ENCODE measurements around the gene INVS. TPM values are rescaled to one million over a fixed set of nuclear protein-coding genes. Genes with fewer than 3 reads are reported as not detected.

The INVS gene
- total and polyA plus RNA-seq, 2 of the 4 experiments (the other 2 are of a cell fraction) = 9.2 to 33.5 TPM

DNA sequence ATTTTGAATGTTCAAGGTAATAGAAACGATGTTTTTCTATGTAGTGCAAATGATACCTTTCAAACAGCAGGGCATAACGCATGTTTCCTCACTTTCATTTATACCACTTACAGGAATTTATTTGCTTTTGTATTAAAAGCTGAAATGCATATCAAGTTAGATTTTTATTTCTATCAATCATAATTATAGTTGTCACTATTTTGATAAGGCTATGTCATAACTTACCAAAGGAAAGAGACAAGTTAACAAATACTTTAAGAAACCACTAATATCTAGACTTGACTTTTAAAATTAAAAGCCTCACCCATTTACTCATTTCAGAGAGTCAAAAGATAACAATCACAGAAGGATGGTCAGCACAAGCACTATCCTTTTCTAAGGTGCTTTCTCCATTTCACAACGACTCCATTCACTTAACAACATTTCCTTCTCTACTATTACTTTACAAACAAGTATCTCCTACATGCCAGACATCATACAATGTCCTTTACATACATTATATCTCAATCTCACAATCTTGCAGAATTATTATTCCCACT, 12.9 kb upstream of the INVS start:
- dilution Hi-C loops (cut with HindIII; ENCODE audit: low sequenced_read_pairs, unreplicated experiment) = no loop called here
- no TSS peak for BruUV-seq (replicated peaks)
- Histone ChIP-seq H2AK9ac (replicated peaks; ENCODE audit: low read depth, low read length, poor library complexity) (no peak overlapping the region), H3K9me3 (ENCODE audit: control insufficient read depth, insufficient read depth, low read length) (no peaks in the 10 kb centered on the region), H2BK5ac (ENCODE audit: low read depth, low read length, poor library complexity, severe bottlenecking) (no peak overlapping the region), H2BK120ac (ENCODE audit: low read depth, low read length) (no peak overlapping the region), H3K4me3 (ENCODE audit: insufficient read depth, low read depth, low read length) (no peak overlapping the region), H3K23ac (ENCODE audit: low read depth, low read length) (no peak overlapping the region), H4K20me1 (ENCODE audit: insufficient read depth, low read length) (peaks cover 74% of the 10 kb centered on the region), H2BK20ac (ENCODE audit: low read depth, low read length) (no peak overlapping the region), H4K5ac (ENCODE audit: low read depth, low read length) (no peak overlapping the region), H3K14ac (replicated peaks; ENCODE audit: low read depth, low read length) (no peak overlapping the region), H3K27ac (ENCODE audit: insufficient read depth, low read length) (no peak overlapping the region), H3K4ac (ENCODE audit: low read depth, low read length) (no peak overlapping the region), H3K4me2 (ENCODE audit: low read depth, low read length) (no peak overlapping the region), H3K79me1 (ENCODE audit: low read depth in 1 of 2, low read length in 2 of 2) (peaks cover 20 to 46% of the 10 kb centered on the region in 2 experiments; a peak in 3 of 4 replicates), H3K27me3 (ENCODE audit: control insufficient read depth, insufficient read depth, low read length) (no peaks in the 10 kb centered on the region), H3K56ac (ENCODE audit: extremely low read depth, insufficient read depth, low read length) (no peak overlapping the region), H3K4me1 (ENCODE audit: control insufficient read depth, insufficient read depth, low read length) (peaks cover 10% of the 10 kb centered on the region), H4K91ac (ENCODE audit: insufficient read depth, low read depth, low read length) (no peak overlapping the region), H3K18ac (ENCODE audit: low read depth, low read length) (no peak overlapping the region), H2AFZ (replicated peaks; ENCODE audit: low read length, poor library complexity) (no peak overlapping the region), H3K9ac (ENCODE audit: low read depth, low read length) (no peak overlapping the region), H3K9me1 (ENCODE audit: insufficient read depth, low read length) (peaks cover 3% of the 10 kb centered on the region; the same call in 1 of the 2 replicates), H2AK5ac (ENCODE audit: low read depth, low read length) (no peak overlapping the region), H4K8ac (ENCODE audit: low read depth in 2 of 2, low read length in 2 of 2) (no peak overlapping the region), H3K36me3 (ENCODE audit: control insufficient read depth, insufficient read depth, low read length) (no peaks in the 10 kb centered on the region), H2BK15ac (ENCODE audit: low read depth, low read length) (no peak overlapping the region)
- no peak for TF ChIP-seq POLR2A (IDR thresholded peaks at IDR 0.05; ENCODE audit: low read depth, low read length)
- TF ChIP-seq MAZ (IDR thresholded peaks at IDR 0.05; ENCODE audit: borderline replicate concordance, low read depth, low read length) = no peak
- no peak for TF ChIP-seq CHD1 (IDR thresholded peaks at IDR 0.05; ENCODE audit: low read depth, low read length)
- no peak for TF ChIP-seq SMC3 (IDR thresholded peaks at IDR 0.05; ENCODE audit: low read depth, low read length)
- TF ChIP-seq, protein P1, sequence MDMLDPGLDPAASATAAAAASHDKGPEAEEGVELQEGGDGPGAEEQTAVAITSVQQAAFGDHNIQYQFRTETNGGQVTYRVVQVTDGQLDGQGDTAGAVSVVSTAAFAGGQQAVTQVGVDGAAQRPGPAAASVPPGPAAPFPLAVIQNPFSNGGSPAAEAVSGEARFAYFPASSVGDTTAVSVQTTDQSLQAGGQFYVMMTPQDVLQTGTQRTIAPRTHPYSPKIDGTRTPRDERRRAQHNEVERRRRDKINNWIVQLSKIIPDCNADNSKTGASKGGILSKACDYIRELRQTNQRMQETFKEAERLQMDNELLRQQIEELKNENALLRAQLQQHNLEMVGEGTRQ (IDR thresholded peaks at IDR 0.05; ENCODE audit: low read depth, low read length) = no peak
- intact Hi-C loops (cut with micrococcal nuclease) = loop anchor here (10.0 kb wide), 1 partner anchor 49 kb away; no protein-coding TSS in a partner anchor
- DNase-seq (no peak), ATAC-seq (ENCODE audit: low read depth) (no peak)
- in situ Hi-C loops (cut with MboI; ENCODE audit: low sequenced_read_pairs) = no loop called here
- CTCF ChIA-PET = no interaction called here
- WGBS, 2 experiments (ENCODE audit: extremely low coverage in 2 of 2, insufficient read length in 1 of 2) = 83 to 100% methylated on average over 1 of the region's 3 CpGs
- POLR2A ChIA-PET (ENCODE audit: unreplicated experiment) = no interaction called here
